ENCODE data around the gene MICALL2.

DNA sequence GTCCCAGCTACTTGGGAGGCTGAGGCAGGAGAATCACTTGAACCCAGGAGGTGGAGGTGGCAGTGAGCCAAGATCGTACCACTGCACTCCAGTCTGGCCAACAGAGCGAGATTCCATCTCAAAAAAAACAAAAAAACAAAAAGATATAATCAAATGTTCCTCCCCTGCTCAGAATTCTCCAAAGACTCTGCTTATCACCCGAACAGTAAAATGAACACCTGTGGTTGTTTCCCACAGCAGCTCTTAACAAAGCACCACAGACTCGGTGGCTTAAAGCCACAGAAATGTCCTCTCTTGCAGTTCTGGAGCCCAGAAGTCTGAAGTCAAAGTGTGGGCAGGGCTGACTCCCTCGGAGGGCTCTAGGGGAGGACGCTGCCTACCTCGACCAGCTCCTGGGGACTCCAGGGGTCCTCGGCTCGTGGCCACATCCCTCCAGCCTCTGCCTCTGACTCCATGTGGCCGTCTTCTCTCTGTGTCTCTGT is 49.0 kb upstream of the MICALL2 start:
- TF ChIP-seq, protein P1, sequence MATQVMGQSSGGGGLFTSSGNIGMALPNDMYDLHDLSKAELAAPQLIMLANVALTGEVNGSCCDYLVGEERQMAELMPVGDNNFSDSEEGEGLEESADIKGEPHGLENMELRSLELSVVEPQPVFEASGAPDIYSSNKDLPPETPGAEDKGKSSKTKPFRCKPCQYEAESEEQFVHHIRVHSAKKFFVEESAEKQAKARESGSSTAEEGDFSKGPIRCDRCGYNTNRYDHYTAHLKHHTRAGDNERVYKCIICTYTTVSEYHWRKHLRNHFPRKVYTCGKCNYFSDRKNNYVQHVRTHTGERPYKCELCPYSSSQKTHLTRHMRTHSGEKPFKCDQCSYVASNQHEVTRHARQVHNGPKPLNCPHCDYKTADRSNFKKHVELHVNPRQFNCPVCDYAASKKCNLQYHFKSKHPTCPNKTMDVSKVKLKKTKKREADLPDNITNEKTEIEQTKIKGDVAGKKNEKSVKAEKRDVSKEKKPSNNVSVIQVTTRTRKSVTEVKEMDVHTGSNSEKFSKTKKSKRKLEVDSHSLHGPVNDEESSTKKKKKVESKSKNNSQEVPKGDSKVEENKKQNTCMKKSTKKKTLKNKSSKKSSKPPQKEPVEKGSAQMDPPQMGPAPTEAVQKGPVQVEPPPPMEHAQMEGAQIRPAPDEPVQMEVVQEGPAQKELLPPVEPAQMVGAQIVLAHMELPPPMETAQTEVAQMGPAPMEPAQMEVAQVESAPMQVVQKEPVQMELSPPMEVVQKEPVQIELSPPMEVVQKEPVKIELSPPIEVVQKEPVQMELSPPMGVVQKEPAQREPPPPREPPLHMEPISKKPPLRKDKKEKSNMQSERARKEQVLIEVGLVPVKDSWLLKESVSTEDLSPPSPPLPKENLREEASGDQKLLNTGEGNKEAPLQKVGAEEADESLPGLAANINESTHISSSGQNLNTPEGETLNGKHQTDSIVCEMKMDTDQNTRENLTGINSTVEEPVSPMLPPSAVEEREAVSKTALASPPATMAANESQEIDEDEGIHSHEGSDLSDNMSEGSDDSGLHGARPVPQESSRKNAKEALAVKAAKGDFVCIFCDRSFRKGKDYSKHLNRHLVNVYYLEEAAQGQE (IDR thresholded peaks at IDR 0.05; ENCODE audit: borderline replicate concordance): no peak
- TF ChIP-seq POLR2AphosphoS5 (IDR thresholded peaks at IDR 0.05) (no peak), CTCF (IDR thresholded peaks at IDR 0.05; ENCODE audit: poor library complexity, severe bottlenecking) (no peak), TAF1 (IDR thresholded peaks at IDR 0.05; ENCODE audit: low read depth) (no peak)

Measured in neural cell (in vitro differentiated cells).